ENCODE results near the gene KIF4A. TPM values are rescaled to one million over a fixed set of nuclear protein-coding genes. Genes with fewer than 3 reads are reported as not detected.
"Not testable (repeated sequence)": the region's sequence is repeated elsewhere in the genome, so short reads cannot be mapped to it uniquely, and the experiment has no call there.

Gene KIF4A
- total RNA-seq, 4 donors from 2014 or later: 2.5 to 11.0 (median 4.4) TPM

GRCh38 chrX:70353514-70353913 is 63.6 kb downstream of the KIF4A start:
- H3K9me3 ChIP-seq: peaks cover 0 to 8% (median 0%) of the 10 kb centered on the region in 3 donors
- no peaks in the 10 kb centered on the region for H3K36me3 ChIP-seq
- no peaks in the 10 kb centered on the region for H3K27me3 ChIP-seq
- TF ChIP-seq POLR2A (IDR thresholded peaks at IDR 0.05): no peak
- no peak for TF ChIP-seq CTCF (IDR thresholded peaks at IDR 0.05)
- WGBS, 2 donors: 83 to 97% methylated on average over 1 to 5 of the region's 5 CpGs
- H3K4me3 ChIP-seq: no peak overlapping the region
- intact Hi-C loops (cut with DNase I): no loop called here
- H3K4me1 ChIP-seq: no peaks in the 10 kb centered on the region
- H3K27ac ChIP-seq: no peak overlapping the region
- DNase-seq: no peak

GRCh38 chrX:70354716-70355115 is 64.8 kb downstream of the KIF4A start:
- Histone ChIP-seq H3K27ac (no peak overlapping the region), H3K27me3 (no peaks in the 10 kb centered on the region), H3K9me3 (peaks cover 0 to 2% (median 0%) of the 10 kb centered on the region in 3 donors), H3K4me3 (no peak overlapping the region), H3K36me3 (no peaks in the 10 kb centered on the region), H3K4me1 (no peaks in the 10 kb centered on the region)
- 60% methylated on average over 2 of the region's 2 CpGs; no CpG with 5 or more reads in 1 of the 2 donors for WGBS, 2 donors
- intact Hi-C loops (cut with DNase I): no loop called here
- TF ChIP-seq POLR2A (IDR thresholded peaks at IDR 0.05) (no peak), CTCF (IDR thresholded peaks at IDR 0.05) (no peak)
- no peak for DNase-seq

GRCh38 chrX:70359458-70359857 is 69.6 kb downstream of the KIF4A start:
- no peak for TF ChIP-seq CTCF (IDR thresholded peaks at IDR 0.05)
- TF ChIP-seq POLR2A (IDR thresholded peaks at IDR 0.05): no peak
- DNase-seq: no peak
- H3K4me1 ChIP-seq: no peaks in the 10 kb centered on the region
- no peaks in the 10 kb centered on the region for H3K27me3 ChIP-seq
- 79% methylated on average over 2 to 3 of the region's 4 CpGs for WGBS, 2 donors
- no peak overlapping the region for H3K27ac ChIP-seq
- no peaks in the 10 kb centered on the region for H3K9me3 ChIP-seq
- intact Hi-C loops (cut with DNase I): no loop called here
- no peak overlapping the region for H3K4me3 ChIP-seq
- H3K36me3 ChIP-seq: no peaks in the 10 kb centered on the region

GRCh38 chrX:70360366-70360765 is 70.5 kb downstream of the KIF4A start:
- Histone ChIP-seq H3K4me3 (no peak overlapping the region), H3K27me3 (no peaks in the 10 kb centered on the region), H3K9me3 (no peaks in the 10 kb centered on the region), H3K27ac (no peak overlapping the region), H3K36me3 (no peaks in the 10 kb centered on the region), H3K4me1 (no peaks in the 10 kb centered on the region)
- WGBS, 2 donors: 85% methylated on average over 4 of the region's 10 CpGs; no CpG with 5 or more reads in 1 of the 2 donors
- no peak for DNase-seq
- intact Hi-C loops (cut with DNase I): no loop called here
- no peak for TF ChIP-seq POLR2A (IDR thresholded peaks at IDR 0.05)
- TF ChIP-seq CTCF (IDR thresholded peaks at IDR 0.05): no peak

- DNase-seq; intact Hi-C loops (cut with DNase I); H3K27ac ChIP-seq: not testable (repeated sequence)
Observed at GRCh38 chrX:70368731-70369130, 78.8 kb downstream of the KIF4A start.

GRCh38 chrX:70386235-70386634 is 96.3 kb downstream of the KIF4A start:
- DNase-seq: no peak
- Histone ChIP-seq H3K36me3 (no peaks in the 10 kb centered on the region), H3K9me3 (no peaks in the 10 kb centered on the region), H3K27me3 (no peaks in the 10 kb centered on the region), H3K4me1 (no peaks in the 10 kb centered on the region), H3K4me3 (no peak overlapping the region), H3K27ac (no peak overlapping the region)
- intact Hi-C loops (cut with DNase I): no loop called here
- 71 to 81% methylated on average over 2 of the region's 2 CpGs for WGBS, 2 donors
- TF ChIP-seq POLR2A (IDR thresholded peaks at IDR 0.05) (no peak), CTCF (IDR thresholded peaks at IDR 0.05) (no peak)

More at GRCh38 chrX:70368731-70369130, 78.8 kb downstream of the KIF4A start:
- H3K4me3 ChIP-seq, H3K27me3 ChIP-seq, H3K9me3 ChIP-seq, H3K4me1 ChIP-seq, H3K36me3 ChIP-seq: not testable (repeated sequence)
- WGBS, 2 donors: 50 to 100% methylated on average over 1 to 2 of the region's 7 CpGs
